GM23248 (cell line): Measurements from ENCODE around the gene UBE2R2. TPM values are rescaled to one million over a fixed set of nuclear protein-coding genes. Genes with fewer than 3 reads are reported as not detected.
A peak's percentile ranks its signal among the peaks of the same experiment; 100 is the strongest.

ENCODE experiments used
- DNase-seq: peaks from one replicate; pipeline ENCODE4 v3.0.0-alpha.2; 2015
- H2AFZ ChIP-seq: fragments of 200-600 bp; sonication (generic); 2 replicates; pipeline ENCODE4 v1.6.1; 2016; ENCODE audit warnings: antibody characterized with exemption
- H3F3A ChIP-seq: fragments of 200-600 bp; sonication (generic); 2 replicates; pipeline ENCODE4 v1.6.1; 2016; ENCODE audit warnings: mild to moderate bottlenecking, antibody characterized with exemption, mixed run types; ENCODE audit not compliant: insufficient read depth
- H3K27ac ChIP-seq: fragments of 200-600 bp; sonication (generic); 2 replicates; pipeline ENCODE4 v1.5.1; 2016; ENCODE audit warnings: mild to moderate bottlenecking
- H3K27me3 ChIP-seq: fragments of 200-600 bp; sonication (generic); replicated peaks from 2 replicates; pipeline ENCODE4 v1.6.1; 2016; ENCODE audit warnings: mild to moderate bottlenecking; ENCODE audit not compliant: insufficient read depth
- H3K36me3 ChIP-seq: fragments of 200-600 bp; sonication (generic); 2 replicates; pipeline ENCODE4 v1.6.1; 2016; ENCODE audit warnings: low read depth, mild to moderate bottlenecking
- H3K4me1 ChIP-seq: fragments of 200-600 bp; sonication (generic); 2 replicates; pipeline ENCODE4 v1.6.1; 2016; ENCODE audit warnings: mild to moderate bottlenecking; ENCODE audit not compliant: insufficient read depth
- H3K4me2 ChIP-seq: fragments of 200-600 bp; sonication (generic); one replicate; pipeline ENCODE4 v1.6.1; 2016; ENCODE audit warnings: mild to moderate bottlenecking; ENCODE audit not compliant: unreplicated experiment
- H3K4me3 ChIP-seq: fragments of 200-600 bp; sonication (generic); 2 replicates; pipeline ENCODE4 v1.5.1; 2016; ENCODE audit warnings: mild to moderate bottlenecking
- H3K79me2 ChIP-seq: fragments of 200-600 bp; sonication (generic); 2 replicates; pipeline ENCODE4 v1.6.1; 2016; ENCODE audit warnings: mild to moderate bottlenecking; ENCODE audit not compliant: insufficient read depth
- H3K9ac ChIP-seq: fragments of 200-600 bp; sonication (generic); 2 replicates; pipeline ENCODE4 v1.6.1; 2016; ENCODE audit warnings: mild to moderate bottlenecking
- H3K9me2 ChIP-seq: fragments of 200-600 bp; sonication (generic); 2 replicates; pipeline ENCODE4 v1.6.1; 2016; ENCODE audit warnings: mixed run types, mild to moderate bottlenecking, moderate library complexity; ENCODE audit not compliant: insufficient read depth
- H3K9me3 ChIP-seq: fragments of 200-600 bp; sonication (generic); one replicate; pipeline ENCODE4 v1.6.1; 2017; ENCODE audit warnings: low read depth
- H4K20me1 ChIP-seq: fragments of 200-600 bp; sonication (generic); 2 replicates; pipeline ENCODE4 v1.6.0; 2016; ENCODE audit not compliant: insufficient read depth
- EZH2 ChIP-seq: fragments of 200-600 bp; sonication (generic); IDR thresholded peaks from 2 replicates; pipeline ENCODE4 v1.6.1; 2018; ENCODE audit warnings: antibody characterized with exemption, mild to moderate bottlenecking; ENCODE audit not compliant: insufficient read depth, poor library complexity, severe bottlenecking
- EZH2phosphoT487 ChIP-seq: fragments of 200-600 bp; sonication (generic); IDR thresholded peaks from 2 replicates; pipeline ENCODE4 v1.6.1; 2018; ENCODE audit warnings: antibody characterized with exemption, moderate library complexity, mild to moderate bottlenecking, low read depth; ENCODE audit not compliant: insufficient read depth
- WGBS, 2 experiments: methylation state at CpG; one replicate each; pipeline ENCODE4 v1.1.6; 2015 to 2017; ENCODE audit warnings: low lambda C conversion rate in 2 of 2, low coverage in 1 of 2; ENCODE audit errors: missing lambda C conversion rate in 2 of 2; 5-methylcytosine and 5-hydroxymethylcytosine counted together
- in situ Hi-C: fragments of 300-500 bp; cut with MboI; formaldehyde crosslinking; loops from 2 replicates; pipeline ENCODE4 v1.15.0; 2020
- polyA plus RNA-seq: library from polyadenylated mRNA; unstranded; fragments of >200 nt; fragmentation: Nextera tagmentation; extraction: Ambion mirVana; gene quantifications from 2 replicates; pipeline ENCODE4 v1.2.1, GENCODE V29; 2016
- total RNA-seq: library from RNA; depleted of rRNA; stranded (reverse); fragments of >200 nt; shearing (Covaris generic); gene quantifications from 2 replicates; pipeline ENCODE4 v1.2.3, GENCODE V29; 2014

UBE2R2 gene
- total and polyA plus RNA-seq, 2 experiments from 2014 or later, result 16.0 to 18.9 TPM

DNA sequence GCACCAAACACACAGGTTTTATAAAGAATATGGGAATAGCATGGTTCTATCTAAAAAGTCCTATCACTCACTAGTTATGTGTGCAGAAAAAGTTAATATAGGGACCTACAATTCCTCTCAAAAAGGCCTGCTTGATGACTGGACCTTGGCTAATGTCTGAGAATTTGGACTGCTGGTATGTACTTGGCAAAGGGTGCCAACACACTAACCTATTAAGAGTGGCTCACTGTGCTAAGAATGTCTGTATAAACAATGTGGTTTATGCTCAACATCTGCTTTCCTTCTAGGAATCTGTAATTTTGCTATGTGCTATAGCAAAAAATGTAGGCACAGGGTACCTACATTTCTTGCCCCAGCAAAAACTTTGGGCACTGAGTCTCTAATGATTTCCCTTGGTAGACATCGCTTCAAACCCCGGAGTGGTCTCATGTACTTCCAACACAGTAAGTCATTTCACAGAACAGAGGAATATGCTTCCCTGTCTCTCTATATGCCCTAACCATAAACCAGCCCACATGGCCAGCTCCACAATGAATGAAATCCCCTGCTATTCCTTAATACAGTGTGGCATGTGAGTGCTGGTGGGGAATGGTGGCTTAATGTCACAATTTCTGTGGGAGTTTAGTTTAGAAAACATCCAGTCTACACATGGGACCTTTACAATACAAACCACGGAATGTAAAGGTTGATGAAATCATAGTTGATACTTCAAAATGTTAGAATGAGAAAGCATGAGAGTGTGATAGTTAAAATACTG, 130.0 kb downstream of the UBE2R2 start:
- TF ChIP-seq EZH2phosphoT487 (peak; percentile 95), EZH2 (no peak)
- peaks cover 14% of the 10 kb centered on the region; the same call in 1 of the 2 replicates for H3K36me3 ChIP-seq
- no peaks in the 10 kb centered on the region for H3K27me3 ChIP-seq
- peaks cover 35% of the 10 kb centered on the region for H3K4me1 ChIP-seq
- peaks cover 38% of the 10 kb centered on the region for H3F3A ChIP-seq
- in situ Hi-C loops, result no loop called here
- H3K4me3 ChIP-seq, result peak overlapping the region; percentile 21; the same call in 1 of the 2 replicates
- no peak overlapping the region for H2AFZ ChIP-seq
- H3K79me2 ChIP-seq, result 0 out of 2 replicates have a peak, but pooled peaks cover 10% of the 10 kb centered on the region
- peak overlapping the region; percentile 72 for H3K27ac ChIP-seq
- DNase-seq, result peak; percentile 97
- no peaks in the 10 kb centered on the region for H3K9me3 ChIP-seq
- peak overlapping the region; percentile 4; the same call in 1 of the 2 replicates for H3K9ac ChIP-seq
- H3K9me2 ChIP-seq, result no peaks in the 10 kb centered on the region
- H4K20me1 ChIP-seq, result peaks cover 12% of the 10 kb centered on the region
- peak overlapping the region; percentile 70 for H3K4me2 ChIP-seq
- WGBS, 2 experiments, result 75 to 79% methylated on average over 3 of the region's 3 CpGs

DNA sequence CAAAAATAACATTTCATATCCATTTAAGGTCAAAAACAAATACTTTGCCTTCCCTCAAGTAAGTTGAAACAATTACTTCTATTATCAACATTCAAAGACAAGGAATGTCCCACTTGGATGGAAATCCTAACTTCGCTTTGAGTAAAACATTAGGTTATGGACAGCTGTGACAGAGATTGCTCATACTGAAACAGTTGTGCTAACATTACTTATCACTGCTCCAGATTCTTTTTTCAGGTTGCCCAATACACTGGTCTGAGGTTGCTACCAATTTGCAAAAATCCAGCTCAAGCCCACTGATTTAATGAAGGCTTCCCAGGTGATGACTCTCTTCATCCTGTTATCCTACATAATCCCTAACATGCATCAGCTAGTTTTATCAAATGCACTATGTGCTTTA, 133.4 kb downstream of the UBE2R2 start:
- in situ Hi-C loops, result no loop called here
- 0 out of 2 replicates have a peak, but pooled peaks cover 15% of the 10 kb centered on the region for H3K36me3 ChIP-seq
- TF ChIP-seq EZH2phosphoT487 (no peak), EZH2 (no peak)
- peaks cover 37% of the 10 kb centered on the region for H3F3A ChIP-seq
- no peaks in the 10 kb centered on the region for H3K27me3 ChIP-seq
- H3K4me1 ChIP-seq, result peaks cover 27% of the 10 kb centered on the region
- DNase-seq, result no peak
- no peaks in the 10 kb centered on the region for H3K9me3 ChIP-seq
- H3K4me2 ChIP-seq, result no peak overlapping the region
- no peaks in the 10 kb centered on the region for H3K9me2 ChIP-seq
- peaks cover 9% of the 10 kb centered on the region; the same call in 1 of the 2 replicates for H3K79me2 ChIP-seq
- peaks cover 12% of the 10 kb centered on the region for H4K20me1 ChIP-seq
- H3K9ac ChIP-seq, result no peak overlapping the region
- WGBS, 2 experiments, result 92 to 100% methylated on average over 1 of the region's 1 CpG
- H2AFZ ChIP-seq, result no peak overlapping the region
- no peak overlapping the region for H3K4me3 ChIP-seq
- no peak overlapping the region for H3K27ac ChIP-seq

DNA sequence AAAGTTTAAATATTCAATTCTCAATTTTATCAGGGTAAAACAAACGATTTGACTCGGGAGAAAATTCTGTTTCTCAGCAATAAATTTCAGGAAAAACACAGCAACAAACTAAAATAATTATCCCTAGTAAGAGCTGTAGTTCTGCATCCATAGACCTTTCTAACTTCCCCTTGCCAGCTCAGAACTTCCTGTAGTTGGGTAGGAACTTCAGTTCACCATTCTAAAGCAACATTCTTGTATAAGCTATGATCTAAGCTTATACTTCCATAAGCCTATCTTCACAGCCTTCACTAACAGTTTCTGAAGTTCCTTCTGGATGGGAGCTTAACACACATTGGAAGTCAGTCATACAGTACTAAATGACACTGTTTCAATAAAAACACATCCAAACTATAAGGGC, 135.1 kb downstream of the UBE2R2 start:
- Histone ChIP-seq H4K20me1 (peaks cover 5% of the 10 kb centered on the region), H3K9me3 (no peaks in the 10 kb centered on the region), H3K79me2 (peaks cover 9% of the 10 kb centered on the region; the same call in 1 of the 2 replicates), H3K27ac (no peak overlapping the region), H3K27me3 (no peaks in the 10 kb centered on the region), H2AFZ (no peak overlapping the region), H3K4me2 (no peak overlapping the region), H3K4me3 (no peak overlapping the region), H3F3A (peaks cover 22% of the 10 kb centered on the region), H3K36me3 (peaks cover 15% of the 10 kb centered on the region; the same call in 1 of the 2 replicates), H3K4me1 (peaks cover 16% of the 10 kb centered on the region), H3K9me2 (no peaks in the 10 kb centered on the region), H3K9ac (no peak overlapping the region)
- no peak for DNase-seq
- TF ChIP-seq EZH2phosphoT487 (no peak), EZH2 (no peak)
- 77 to 80% methylated on average over 2 of the region's 2 CpGs for WGBS, 2 experiments
- in situ Hi-C loops, result no loop called here

DNA sequence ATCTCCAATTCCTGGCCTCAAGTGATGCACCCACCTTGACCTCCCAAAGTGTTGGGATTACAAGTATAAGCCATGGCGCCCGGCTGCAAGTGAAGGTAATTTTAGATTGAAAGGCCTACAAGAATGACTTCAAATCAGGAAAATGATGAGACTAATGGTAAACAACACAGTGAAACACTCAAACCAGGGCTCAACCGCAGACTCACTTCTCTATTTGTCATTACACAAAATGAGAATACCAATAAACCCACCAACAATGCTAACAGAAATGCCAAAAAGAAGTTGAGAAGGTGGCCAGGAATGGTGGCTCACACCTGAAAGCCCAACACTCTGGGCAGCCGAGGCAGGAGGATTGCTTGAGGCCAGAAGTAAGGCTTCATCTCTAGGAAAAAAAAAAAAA, 139.6 kb downstream of the UBE2R2 start:
- Histone ChIP-seq H3K4me1 (no peaks in the 10 kb centered on the region), H3K4me2 (no peak overlapping the region), H3K9me2 (no peaks in the 10 kb centered on the region), H3K79me2 (no peaks in the 10 kb centered on the region; the same call in 1 of the 2 replicates), H2AFZ (no peak overlapping the region), H3K9ac (no peak overlapping the region), H3K4me3 (no peak overlapping the region), H3K36me3 (peaks cover 29% of the 10 kb centered on the region; the same call in 1 of the 2 replicates), H3K27ac (no peak overlapping the region), H3K9me3 (no peaks in the 10 kb centered on the region), H4K20me1 (no peaks in the 10 kb centered on the region), H3F3A (no peaks in the 10 kb centered on the region; the same call in 1 of the 2 replicates), H3K27me3 (no peaks in the 10 kb centered on the region)
- in situ Hi-C loops, result no loop called here
- DNase-seq, result no peak
- TF ChIP-seq EZH2phosphoT487 (no peak), EZH2 (no peak)
- 94 to 96% methylated on average over 4 of the region's 4 CpGs for WGBS, 2 experiments
